NCI-H2029 (cell line): ENCODE results near the gene TMEM203.

Source experiments
- DNase-seq: peaks from one replicate; lab custom pipeline; 2025; lab: John Stamatoyannopoulos, UW

TMEM203 gene

DNA sequence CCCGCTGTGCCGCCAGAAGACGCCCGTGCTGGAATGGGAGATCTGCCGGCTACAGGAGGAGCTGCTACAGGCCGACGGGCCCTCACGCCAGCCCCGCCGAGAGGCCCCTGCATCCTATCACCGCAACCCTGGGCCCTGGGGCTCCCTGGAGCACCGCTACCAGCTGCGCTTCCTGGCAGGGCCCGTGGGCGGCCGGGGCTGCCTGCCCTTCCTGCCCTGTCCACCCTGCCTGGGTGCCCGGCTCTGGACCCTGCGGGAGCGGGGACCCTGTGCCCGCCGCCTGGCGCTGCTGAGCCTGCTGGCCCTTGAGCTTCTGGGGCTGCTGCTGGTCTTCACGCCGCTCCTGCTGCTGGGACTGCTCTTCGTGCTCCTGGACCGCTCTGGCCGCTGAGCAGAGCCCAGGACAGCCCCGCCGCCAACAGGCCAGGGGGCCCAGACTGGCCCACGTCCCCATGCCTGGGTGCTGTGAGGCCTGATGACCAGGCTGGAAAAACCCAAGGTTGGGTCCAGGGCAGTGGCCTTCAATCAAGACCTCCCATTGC, 12.8 kb upstream of the TMEM203 start:
- no peak for DNase-seq

DNA sequence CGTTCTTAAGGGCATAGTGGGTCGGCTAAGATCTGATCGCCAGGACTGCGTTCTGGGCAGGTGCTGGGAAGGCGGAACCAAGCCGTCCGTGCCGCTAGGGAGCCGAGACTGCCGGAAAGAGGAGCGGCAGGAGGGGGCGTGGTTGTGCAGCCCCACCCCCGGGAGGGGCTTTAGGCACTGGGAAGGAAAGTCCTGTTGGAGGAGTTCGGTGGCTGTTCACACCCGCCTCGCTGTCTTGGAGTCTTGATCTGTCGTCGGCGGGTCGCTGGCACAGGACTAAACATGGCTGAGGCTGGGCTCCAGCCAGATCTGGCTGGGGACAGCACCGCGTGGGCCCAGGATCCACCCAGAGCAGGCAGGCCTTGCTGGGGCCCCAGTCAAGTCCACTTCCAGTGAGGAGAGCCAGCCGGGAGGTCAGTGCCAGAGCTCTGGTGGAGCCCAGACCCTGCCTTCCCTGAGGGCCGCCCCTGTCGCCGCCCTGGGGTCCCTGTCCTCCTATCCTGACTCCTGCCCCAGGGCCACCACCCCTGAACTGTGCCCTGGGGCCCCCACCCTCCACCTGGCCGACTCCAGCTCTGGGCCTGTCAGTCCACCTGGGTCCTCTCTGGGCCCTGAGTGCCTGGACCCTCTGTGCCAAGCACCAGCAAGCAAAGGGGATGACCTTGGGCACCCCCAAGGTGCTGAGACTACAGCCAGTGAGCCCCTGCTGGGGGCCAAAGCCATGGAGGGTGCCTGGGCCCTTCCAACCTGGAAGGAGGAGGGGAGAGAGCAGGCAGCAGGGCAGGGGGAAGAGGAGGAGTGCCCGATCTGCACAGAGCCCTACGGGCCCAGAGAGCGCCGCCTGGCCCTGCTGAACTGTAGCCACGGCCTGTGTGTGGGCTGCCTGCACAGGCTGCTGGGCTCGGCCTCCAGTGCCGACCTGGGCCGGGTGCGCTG, 12.1 kb upstream of the TMEM203 start:
- DNase-seq = peak; percentile 83

DNA sequence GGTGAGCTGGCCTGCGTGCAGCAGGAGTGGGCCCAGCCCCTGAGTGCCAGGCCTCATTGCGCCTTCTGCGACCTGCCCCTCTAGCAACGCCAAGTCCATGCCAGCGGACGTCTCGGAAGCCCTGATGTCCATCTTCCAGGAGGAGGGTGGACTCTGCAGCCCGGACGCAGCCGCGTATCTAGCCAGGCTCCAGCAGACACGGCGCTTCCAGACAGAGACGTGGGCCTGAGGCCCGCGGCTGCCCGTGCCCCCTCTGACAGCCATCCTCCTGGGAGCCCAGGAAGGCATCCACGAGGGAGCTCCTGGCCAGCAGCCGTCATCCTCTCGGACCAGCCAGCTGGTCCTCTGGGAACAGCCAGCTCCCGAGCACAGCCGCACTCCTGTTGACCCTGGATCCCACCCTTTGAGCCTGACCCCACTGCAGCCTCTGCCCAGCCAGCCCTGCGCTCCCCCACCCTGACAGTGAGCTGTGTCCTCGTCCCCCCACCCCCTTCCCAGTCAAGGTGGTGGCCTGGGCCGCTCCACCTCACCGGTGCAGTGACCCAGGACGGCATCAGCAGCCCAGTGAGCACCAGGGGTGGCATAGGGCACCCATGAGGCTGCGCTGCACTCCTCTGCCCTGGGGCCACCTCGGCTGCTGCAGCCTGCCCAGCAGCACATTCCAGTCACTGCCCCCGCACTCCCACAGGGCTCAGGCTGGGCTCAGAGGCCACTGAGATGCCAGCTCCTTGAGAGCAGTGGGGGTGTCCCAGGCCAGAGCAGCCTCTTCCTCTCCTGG, 10.9 kb upstream of the TMEM203 start:
- DNase-seq = no peak

DNA sequence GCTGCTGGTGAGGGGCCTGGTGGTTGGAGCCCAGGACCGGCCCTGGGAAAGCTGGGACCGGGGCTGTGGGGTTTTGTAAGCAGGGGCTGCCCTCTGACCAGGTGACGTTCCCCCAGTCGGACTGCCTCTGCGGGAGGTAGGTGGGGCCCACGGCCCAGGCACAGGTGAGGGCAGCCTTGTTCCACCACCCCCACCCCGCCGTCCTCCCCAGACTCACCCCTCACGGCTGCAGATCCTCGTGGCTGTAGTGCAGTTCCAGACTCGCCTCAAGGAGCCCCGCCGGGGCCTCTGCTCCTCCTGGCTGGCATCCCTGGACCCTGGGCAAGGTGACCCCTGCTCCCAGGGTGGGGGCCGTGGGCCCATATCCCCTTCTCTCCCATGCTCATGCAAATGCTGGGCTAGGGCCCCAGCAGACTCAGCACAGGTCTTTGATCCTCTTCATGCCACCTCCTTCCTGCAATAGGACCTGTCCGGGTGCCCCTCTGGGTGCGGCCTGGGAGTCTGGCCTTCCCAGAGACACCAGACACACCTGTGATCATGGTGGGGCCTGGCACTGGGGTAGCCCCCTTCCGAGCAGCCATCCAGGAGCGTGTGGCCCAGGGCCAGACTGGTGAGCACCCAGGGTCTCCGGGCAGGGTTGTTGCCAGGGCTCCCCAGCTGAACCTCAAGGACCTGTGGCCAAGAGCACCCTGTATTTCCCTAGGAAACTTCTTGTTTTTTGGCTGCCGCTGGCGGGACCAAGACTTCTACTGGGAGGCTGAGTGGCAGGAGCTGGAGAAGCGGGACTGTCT, 9.9 kb upstream of the TMEM203 start:
- no peak for DNase-seq

DNA sequence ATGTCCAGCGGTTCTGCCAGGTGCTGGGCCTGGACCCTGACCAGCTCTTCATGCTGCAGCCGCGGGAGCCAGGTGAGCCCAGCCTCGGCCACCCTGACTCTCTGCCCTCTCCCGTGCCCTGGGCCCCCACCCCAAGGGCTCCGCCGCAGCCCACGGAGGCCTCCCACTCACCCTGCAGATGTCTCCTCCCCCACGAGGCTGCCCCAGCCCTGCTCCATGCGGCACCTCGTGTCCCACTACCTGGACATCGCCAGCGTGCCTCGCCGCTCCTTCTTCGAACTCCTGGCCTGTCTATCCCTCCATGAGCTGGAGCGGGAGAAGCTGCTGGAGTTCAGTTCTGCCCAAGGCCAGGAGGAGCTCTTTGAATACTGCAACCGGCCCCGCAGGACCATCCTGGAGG, 9.2 kb upstream of the TMEM203 start:
- no peak for DNase-seq

DNA sequence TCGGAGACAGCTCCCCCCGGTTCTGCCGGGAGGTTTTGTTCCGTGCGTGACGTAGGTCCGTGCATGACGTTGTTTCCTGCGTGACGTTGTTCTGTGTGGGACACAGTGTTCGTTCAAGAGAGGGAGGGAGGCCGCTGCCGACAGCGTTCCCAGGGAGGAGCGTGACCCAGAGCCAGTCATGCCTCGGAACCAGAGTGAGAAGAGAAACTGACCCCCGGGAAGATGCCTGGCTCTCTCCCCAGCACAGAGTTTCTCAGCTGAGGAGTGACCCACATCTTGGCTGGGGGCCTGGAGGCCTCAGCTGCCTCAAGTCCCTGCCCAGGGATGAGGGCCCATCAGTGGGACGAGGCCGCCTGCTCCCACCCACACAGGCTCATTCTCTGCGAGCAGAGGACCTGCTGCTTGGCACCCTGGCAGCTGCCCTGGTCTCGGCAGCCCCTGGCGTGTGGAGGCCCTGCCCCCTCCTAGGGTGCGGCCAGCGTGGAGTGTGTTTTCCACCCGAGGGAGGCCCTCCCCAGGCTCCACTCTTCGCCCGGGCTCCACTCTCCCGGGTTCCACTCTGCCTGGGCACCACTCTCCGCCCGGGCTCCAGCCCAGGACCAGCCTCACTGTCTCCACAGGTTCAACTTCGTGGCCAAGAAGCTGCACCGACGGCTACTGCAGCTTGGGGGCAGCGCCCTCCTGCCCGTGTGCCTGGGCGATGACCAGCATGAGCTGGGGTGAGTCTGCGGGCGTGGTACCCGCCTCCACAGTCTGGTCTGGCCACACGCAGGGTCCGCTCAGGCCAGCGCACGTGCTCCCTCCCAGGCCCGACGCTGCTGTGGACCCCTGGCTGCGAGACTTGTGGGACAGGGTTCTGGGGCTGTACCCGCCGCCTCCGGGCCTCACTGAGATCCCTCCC, 8.0 kb upstream of the TMEM203 start:
- DNase-seq = no peak

DNA sequence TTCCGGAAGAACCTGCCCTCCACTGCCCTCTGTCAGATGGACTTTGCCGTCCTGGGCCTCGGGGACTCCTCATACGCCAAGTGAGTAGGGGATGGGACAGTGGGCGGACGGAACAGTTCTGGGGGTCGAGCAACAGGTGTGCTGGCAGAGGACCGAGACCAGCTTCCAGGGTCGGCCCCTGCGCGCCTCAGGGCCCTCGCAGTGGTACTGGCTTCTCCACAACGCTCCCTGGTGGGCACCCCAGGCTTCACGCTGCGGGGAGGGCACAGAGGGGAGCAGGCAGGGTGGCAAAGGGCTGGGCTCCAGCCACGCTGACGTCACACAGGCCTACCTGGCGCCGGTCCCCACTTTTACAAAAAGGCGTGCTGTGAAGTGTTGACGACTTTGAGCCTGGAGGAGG, 7.1 kb upstream of the TMEM203 start:
- DNase-seq = no peak

DNA sequence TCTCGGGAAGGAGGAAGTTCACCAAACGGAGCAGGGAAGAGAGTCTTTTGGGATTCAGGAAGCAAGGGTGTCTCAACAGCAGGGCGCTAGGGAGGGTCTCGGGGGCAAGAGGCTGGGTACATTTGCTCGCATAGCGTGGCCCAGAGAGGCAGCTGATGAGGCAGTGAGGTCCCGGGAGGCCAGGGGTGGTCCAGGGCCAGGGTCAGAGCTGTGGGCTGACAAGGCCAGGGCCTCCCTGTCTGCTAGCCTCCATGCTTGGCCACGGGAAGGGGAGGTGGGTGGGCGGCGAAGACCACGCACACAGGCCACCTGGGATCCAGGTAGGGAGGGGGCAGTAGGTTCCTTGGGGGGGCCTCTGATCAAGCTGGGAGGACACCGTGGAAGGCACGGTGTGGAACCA, 6.1 kb upstream of the TMEM203 start:
- DNase-seq = no peak

DNA sequence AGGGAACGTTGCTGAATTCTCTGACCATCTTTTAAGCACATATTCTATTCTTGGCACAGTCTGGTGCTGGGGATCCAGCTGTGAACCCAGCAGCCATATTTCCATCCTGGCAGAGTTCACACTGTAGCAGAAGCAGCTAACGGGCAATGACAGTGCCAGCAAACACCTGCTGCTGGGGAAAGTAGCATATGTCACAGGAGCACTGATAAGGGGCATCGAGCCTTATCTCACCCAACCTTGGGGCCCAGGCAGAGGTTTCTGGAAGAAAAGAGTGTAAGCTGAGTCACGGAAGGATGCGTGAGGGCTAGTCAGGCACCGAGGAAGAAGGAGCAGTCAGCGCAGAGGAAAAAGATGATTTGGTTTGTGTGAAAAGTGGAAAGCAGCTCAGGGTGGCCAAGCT, 1.2 kb upstream of the TMEM203 start:
- no peak for DNase-seq

DNA sequence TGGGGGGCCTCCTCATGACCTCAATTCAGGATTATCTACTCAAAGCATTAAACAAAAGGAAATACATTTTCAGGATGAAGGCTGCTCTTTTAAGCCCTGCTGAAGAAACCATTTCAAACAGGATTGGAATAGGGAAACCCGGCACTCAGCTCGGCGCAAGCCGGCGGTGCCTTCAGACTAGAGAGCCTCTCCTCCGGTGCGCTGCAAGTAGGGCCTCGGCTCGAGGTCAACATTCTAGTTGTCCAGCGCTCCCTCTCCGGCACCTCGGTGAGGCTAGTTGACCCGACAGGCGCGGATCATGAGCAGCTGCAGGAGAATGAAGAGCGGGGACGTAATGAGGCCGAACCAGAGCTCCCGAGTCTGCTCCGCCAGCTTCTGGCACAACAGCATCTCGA, 720 bp downstream of the TMEM203 start:
- DNase-seq = no peak

DNA sequence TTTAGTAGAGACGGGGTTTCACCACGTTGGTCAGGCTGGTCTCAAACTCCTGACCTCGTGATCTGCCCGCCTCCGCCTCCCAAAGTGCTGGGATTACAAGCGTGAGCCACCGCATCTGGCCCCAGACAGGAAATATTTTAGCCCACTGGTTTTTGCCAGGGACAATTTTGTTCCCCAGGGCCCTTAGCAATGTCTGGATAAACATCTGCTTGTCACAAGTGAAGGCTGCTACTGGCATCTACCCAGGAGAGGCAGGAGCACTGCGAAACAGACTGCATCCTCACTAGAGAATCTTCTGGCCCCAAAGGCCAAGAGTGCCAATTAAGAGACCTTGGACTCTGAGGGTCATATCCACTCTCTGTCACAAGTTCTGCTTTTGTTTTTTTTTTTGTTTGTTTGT, 2.5 kb downstream of the TMEM203 start:
- DNase-seq = no peak

DNA sequence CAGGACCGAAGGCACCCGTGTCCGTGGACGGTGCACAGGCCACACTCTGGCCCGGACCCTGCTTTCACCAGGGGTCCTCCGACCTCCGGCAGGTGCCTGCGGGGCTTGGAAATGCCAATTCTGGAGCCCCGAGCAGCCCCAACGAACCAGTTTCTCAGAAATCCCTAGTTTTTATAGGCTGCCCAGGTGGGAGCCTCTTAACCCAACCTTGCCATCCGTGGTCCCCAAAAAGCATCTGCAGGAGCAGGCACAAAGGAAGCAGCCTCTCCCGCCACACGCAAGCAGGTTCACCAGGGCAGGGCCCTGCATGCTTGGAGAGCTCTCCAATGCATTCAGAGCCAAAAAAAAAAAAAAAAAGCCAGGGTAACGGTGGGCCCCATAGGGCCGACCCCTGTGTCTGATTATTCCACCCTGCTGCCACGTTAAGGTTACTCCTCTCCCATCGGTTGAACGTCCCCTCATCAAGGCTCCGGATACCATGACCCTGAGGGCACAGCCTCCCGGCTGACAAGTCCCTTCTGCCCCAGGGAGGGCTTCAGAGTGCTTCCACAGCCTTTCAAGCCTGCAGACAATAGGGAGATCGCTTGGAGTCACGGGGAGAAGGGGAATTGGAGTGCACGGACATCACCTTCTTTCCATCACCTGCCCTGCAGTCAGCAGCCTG, 4.1 kb downstream of the TMEM203 start:
- DNase-seq = no peak

DNA sequence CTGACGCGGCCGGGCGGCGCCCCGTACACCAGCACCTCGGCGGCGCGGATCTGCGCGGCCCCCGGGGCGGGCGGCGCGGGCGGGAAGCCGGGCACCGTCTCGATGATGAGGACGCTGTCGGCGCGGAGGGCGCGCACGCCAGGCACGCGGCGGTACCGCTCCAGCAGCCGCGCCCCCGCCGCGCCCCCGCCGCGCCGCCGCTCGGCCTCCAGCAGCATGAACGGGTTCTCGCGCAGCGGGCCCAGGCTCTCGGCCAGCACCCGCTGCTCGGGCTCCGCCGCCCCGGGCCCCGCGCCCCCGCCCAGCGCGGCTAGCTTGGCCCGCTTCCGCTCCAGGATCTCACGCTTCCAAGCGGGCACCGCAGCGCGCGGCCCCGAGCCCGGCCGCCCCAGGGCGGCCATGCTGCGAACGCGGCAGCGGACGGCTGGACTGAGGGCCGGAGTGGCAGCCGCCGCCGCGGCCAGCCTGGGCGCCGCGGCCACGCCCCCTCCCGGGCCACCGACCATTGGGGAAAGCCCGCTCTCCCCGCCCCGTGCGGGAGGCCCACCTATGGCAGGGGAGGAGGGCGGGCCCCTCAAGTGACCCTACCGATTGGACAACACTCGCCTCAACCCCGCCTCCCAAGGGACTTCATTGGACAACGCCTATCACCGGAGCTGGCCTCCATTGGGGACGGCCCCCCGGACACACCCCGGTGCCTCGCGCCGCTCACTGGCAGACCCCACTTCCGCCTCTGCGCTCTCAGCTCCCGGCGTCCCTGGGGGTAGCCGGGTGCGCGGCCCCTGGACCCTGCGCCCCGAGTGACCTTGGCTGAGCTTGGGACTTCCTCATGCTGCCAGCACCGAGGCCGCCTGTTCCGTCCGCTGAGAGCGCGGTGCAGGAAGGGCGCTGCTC, 4.9 kb downstream of the TMEM203 start, which contains the start of gene TPRN:
Gene TPRN, minus strand, starts transcription at position 431 of the 894 bp plus-strand sequence. Its CDS starts 30 bp downstream, at position 401.
- peak; percentile 99 for DNase-seq

DNA sequence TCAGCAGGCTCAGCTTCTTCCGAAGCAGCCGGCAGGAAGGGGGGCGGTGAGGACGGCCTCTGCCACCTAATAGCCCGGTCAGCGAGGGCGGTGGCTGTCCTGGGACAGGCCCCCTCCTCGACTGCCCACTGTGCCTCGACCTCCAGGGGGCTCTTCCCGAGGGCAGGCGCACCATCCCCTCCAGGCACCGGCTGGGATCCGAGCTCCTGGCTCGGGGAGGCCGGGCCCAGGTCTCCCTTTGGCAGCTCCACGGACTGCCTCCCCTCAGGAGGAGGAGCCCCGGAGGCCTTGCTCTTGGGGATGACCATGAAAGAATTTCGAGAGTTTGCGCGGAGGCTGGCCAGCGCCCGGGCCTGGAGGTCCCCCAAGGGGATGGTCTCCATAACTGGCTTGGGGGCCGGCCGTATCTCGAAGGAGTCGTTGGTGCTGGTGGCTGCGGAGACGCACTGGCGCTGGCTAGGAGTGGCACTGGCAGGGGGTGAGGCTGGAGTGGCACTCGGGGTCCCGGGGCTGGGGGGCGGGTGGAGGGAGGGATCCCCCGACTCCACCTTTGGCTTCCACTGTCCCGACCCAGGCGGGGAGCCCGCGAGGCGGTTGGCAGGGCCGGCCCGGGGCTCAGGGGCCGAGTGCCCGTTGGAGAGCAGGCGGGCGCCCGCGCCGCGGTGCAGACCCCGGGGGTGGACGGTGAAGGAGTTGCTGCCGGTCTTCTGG, 5.9 kb downstream of the TMEM203 start:
- DNase-seq = no peak

DNA sequence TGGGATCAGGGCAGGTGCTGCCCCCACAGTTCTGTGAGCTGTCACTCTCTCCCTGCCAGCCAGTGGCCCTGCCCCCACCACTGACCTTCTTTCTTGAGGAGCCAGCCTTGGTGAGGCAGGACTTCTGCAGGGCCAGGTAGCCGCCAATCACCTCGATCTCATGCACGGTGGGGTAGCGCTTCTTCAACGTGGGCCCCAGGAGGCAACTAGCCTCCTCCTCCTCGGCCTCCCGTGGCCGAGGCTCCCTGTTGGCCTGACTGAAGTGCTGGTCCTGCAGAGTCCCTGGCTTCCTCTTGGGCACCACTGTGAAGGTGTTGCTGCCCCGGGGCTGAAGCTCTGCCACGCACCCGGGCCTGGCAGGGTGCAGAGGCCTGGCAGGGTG, 6.6 kb downstream of the TMEM203 start:
- no peak for DNase-seq

DNA sequence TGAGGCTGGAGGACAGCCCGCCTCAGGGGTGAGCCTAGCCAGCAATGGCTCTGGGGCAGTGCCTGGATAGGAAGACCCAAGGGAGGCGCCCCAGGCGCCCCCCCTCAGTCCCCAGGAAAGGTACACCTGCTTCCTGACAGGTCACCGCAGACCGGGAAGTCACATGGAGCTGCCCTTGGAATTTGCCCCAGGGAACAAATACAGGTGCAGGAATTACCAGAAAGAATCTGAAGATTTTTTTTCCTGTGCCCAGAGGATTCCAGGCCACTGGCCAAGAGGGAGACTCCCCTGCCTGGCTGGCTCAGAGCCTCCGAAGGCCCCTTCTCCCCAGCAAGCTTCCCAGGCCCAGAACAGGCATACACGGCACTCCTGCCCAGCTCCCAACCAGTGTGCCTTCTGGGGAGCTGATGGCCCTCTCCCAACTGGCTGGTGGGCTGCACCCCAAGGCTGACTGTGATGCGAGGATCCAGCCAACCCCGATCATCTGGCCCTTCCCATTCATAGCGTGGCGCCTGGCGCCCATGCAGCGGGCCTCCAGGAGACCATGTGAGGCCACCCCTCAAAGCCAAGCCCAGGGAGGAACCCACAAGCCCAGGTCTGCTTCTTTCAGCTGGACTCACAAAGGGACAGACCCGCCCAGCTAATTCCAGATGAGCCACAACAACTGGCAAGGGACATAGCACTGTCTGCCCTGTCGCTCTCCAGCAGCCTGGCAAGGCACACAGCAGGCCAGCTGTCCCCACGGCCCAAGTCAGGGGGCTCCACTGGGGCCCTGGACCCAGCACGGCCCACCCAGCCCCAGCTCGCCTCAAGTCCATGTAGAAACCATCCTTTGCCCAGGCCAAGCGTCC, 7.2 kb downstream of the TMEM203 start:
- DNase-seq = peak; percentile 57

DNA sequence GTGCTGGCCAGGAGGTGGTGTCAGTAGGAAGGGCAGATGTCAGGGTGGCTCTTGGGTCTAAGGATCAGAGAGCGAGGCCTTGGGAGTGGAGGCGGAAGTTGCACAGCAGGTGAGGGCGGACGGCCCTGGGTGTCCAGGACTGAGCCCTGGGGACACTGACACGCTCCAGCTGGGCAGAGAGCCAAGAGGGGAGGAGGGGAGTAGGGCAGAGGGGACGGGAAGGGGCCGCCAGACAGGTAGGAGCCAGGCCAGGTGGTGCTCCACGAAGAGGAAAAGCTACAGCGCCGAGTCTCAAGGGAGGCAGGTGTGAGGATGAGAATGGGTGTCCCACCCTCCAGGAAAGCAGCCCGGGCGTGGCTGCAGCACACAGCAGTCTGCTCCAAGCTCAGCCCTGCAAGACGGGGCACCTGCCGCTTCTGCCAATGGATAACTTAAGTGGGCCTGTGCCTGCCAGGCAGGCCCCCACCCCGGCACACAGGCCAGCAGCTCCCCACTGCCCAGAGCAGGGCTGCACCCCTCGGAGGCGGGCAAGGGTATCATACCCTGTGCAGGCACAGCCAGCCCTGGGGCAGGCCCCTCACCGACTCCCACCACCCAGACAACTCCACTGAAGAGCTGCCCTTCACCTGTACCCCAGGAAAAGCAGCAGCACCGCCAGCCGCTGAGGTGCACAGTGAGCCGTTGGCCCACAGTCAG, 9.8 kb downstream of the TMEM203 start:
- DNase-seq = peak; percentile 98
